Subcutaneous abdominal adipose tissue (tissue), 5 donors: Measurements from ENCODE around the gene ARL6IP5.
A peak's percentile ranks its signal among the peaks of the same experiment; 100 is the strongest.

ENCODE experiments used
- H3K27ac ChIP-seq: one replicate; pipeline ENCODE4 v1.7.0; 2013; ENCODE audit warnings: low read depth, mild to moderate bottlenecking, inconsistent platforms, low read length, moderate library complexity
- H3K27me3 ChIP-seq, 5 donors: one replicate each; pipeline ENCODE4 v1.7.0; 2013; ENCODE audit warnings: low read length in 5 of 5, inconsistent platforms in 1 of 5; ENCODE audit not compliant: control insufficient read depth in 5 of 5, insufficient read depth in 4 of 5
- H3K36me3 ChIP-seq, 5 donors: one replicate each; pipeline ENCODE4 v1.7.0; 2013; ENCODE audit warnings: low read length in 5 of 5; ENCODE audit not compliant: control insufficient read depth in 5 of 5, insufficient read depth in 5 of 5
- H3K4me1 ChIP-seq, 5 donors: one replicate each; pipeline ENCODE4 v1.7.0; 2013; ENCODE audit warnings: low read length in 5 of 5, mild to moderate bottlenecking in 3 of 5, moderate library complexity in 1 of 5; ENCODE audit not compliant: control insufficient read depth in 5 of 5, insufficient read depth in 5 of 5
- H3K4me3 ChIP-seq, 5 donors: one replicate each; pipeline ENCODE4 v1.7.0; 2013; ENCODE audit warnings: low read length in 5 of 5, low read depth in 1 of 5
- H3K9ac ChIP-seq, 5 donors: one replicate each; pipeline ENCODE4 v1.7.0; 2013; ENCODE audit warnings: low read length in 5 of 5, mild to moderate bottlenecking in 4 of 5, moderate library complexity in 3 of 5
- H3K9me3 ChIP-seq, 5 donors: one replicate each; pipeline ENCODE4 v1.7.0; 2013; ENCODE audit warnings: low read length in 5 of 5; ENCODE audit not compliant: control insufficient read depth in 5 of 5
- donor health status: healthy.
- donor health status: healthy.
- donor health status: healthy.
- donor health status: healthy.
- donor health status: healthy.

The ARL6IP5 gene

GRCh38 chr3:69115731-69116130 is 31.0 kb downstream of the ARL6IP5 start:
- Histone ChIP-seq H3K9ac (no peak overlapping the region), H3K4me3 (no peak overlapping the region), H3K27ac (no peak overlapping the region), H3K9me3 (no peaks in the 10 kb centered on the region), H3K36me3 (no peaks in the 10 kb centered on the region), H3K27me3 (no peaks in the 10 kb centered on the region), H3K4me1 (peaks cover 0 to 10% (median 0%) of the 10 kb centered on the region in 5 donors)

- no peak overlapping the region for H3K9ac ChIP-seq
- H3K27ac ChIP-seq, result no peak overlapping the region
These were observed 31.4 kb downstream of the ARL6IP5 start for GRCh38 chr3:69116162-69116561.

GRCh38 chr3:69116897-69117296 is 32.2 kb downstream of the ARL6IP5 start:
- Histone ChIP-seq H3K9me3 (no peaks in the 10 kb centered on the region), H3K27ac (no peak overlapping the region), H3K27me3 (no peaks in the 10 kb centered on the region), H3K4me1 (peaks cover 0 to 15% (median 0%) of the 10 kb centered on the region in 5 donors), H3K9ac (no peak overlapping the region), H3K4me3 (no peak overlapping the region), H3K36me3 (no peaks in the 10 kb centered on the region)

More at GRCh38 chr3:69116162-69116561, 31.4 kb downstream of the ARL6IP5 start:
- no peaks in the 10 kb centered on the region for H3K27me3 ChIP-seq
- no peaks in the 10 kb centered on the region for H3K36me3 ChIP-seq
- H3K9me3 ChIP-seq, result no peaks in the 10 kb centered on the region
- H3K4me1 ChIP-seq, result peaks cover 0 to 10% (median 0%) of the 10 kb centered on the region in 5 donors
- no peak overlapping the region for H3K4me3 ChIP-seq

GRCh38 chr3:69118555-69118954 is 33.8 kb downstream of the ARL6IP5 start:
- H3K4me3 ChIP-seq, result no peak overlapping the region
- no peak overlapping the region for H3K27ac ChIP-seq
- no peaks in the 10 kb centered on the region for H3K36me3 ChIP-seq
- H3K9ac ChIP-seq, result no peak overlapping the region
- no peaks in the 10 kb centered on the region for H3K27me3 ChIP-seq
- H3K4me1 ChIP-seq, result peaks cover 0 to 14% (median 0%) of the 10 kb centered on the region in 5 donors
- H3K9me3 ChIP-seq, result no peaks in the 10 kb centered on the region

DNA sequence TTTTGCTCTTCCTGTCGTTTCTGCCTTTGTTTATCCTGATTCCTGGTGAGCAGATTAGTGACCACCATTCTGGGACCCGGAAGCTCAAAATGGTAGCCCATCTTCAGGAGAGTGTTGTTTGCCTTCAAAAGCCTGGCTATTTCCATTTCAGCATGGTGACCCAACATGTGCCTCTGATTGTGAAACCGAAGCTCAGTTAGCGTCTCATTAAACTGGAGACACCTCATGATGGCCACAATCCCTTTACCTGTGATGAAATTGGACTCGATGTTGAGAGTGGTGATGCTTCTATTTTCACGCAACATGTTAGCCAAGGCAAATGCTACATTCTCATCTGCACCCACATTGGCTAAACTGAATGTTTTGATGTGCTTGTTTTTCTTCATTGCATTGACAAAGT is 34.4 kb downstream of the ARL6IP5 start:
- no peak overlapping the region for H3K4me3 ChIP-seq
- no peak overlapping the region for H3K9ac ChIP-seq
- H3K36me3 ChIP-seq, result no peaks in the 10 kb centered on the region
- H3K27me3 ChIP-seq, result no peaks in the 10 kb centered on the region
- H3K9me3 ChIP-seq, result no peaks in the 10 kb centered on the region
- no peak overlapping the region for H3K27ac ChIP-seq
- peaks cover 0 to 11% (median 0%) of the 10 kb centered on the region in 5 donors for H3K4me1 ChIP-seq

- Histone ChIP-seq H3K4me1 (peaks cover 0 to 11% (median 0%) of the 10 kb centered on the region in 5 donors), H3K27me3 (no peaks in the 10 kb centered on the region), H3K9ac (no peak overlapping the region), H3K9me3 (no peaks in the 10 kb centered on the region), H3K36me3 (no peaks in the 10 kb centered on the region), H3K4me3 (no peak overlapping the region), H3K27ac (no peak overlapping the region)
These were observed 34.9 kb downstream of the ARL6IP5 start for GRCh38 chr3:69119681-69120080.

DNA sequence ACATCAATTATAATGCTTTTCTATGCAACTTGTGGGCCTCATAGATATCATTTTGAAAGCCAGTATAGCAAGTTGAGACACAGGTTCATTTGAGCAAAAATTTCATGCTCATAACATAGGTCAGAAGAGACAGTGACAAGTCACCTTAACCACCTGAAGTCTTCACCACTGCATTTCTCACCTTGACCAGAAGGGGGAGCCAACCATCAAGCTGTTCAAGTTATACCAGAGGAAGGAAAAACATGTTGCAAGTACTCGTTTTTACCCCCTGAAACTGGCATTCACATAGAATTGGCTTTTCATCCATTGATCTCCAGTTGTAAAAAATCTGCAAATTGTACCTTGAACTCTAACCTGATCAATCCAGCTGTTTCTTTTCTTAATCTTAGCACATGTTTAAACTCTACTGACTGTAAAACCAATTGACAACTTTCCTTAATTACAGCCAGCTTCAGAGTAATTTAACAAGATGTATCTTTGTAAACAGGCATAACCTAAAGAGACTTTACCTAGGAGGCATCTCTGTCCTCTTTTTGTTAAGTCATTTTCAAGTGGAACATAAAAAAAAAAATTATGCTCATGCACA is 36.2 kb downstream of the ARL6IP5 start:
- H3K9ac ChIP-seq, result no peak overlapping the region
- H3K4me3 ChIP-seq, result no peak overlapping the region

DNA sequence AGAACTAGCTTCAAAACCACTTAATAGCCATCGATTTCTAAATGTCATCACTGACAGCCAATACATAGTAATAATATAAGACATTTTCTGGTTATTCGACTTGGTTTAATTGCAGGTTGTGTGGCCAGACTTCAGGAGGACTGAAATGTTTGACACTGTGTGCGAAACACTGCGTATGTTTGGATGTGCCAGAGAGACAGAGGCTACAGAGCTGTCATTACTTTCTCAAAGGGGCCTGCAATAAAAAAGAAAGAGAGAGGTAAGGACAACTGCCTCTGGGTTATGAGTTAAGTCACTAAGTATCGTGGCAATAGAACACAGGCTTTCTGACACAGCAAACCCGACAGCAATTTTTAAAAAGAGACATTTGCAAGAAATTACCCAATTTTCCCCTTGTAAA is 36.8 kb downstream of the ARL6IP5 start:
- H3K9me3 ChIP-seq, result no peaks in the 10 kb centered on the region
- H3K27ac ChIP-seq, result peak overlapping the region; percentile 18
- H3K36me3 ChIP-seq, result no peaks in the 10 kb centered on the region
- no peak overlapping the region for H3K9ac ChIP-seq
- H3K27me3 ChIP-seq, result no peaks in the 10 kb centered on the region
- H3K4me3 ChIP-seq, result no peak overlapping the region
- peaks cover 0 to 6% (median 0%) of the 10 kb centered on the region in 5 donors for H3K4me1 ChIP-seq

More for the DNA sequence above, 36.2 kb downstream of the ARL6IP5 start:
- H3K36me3 ChIP-seq, result no peaks in the 10 kb centered on the region
- no peaks in the 10 kb centered on the region for H3K27me3 ChIP-seq
- H3K9me3 ChIP-seq, result no peaks in the 10 kb centered on the region
- H3K27ac ChIP-seq, result no peak overlapping the region
- peaks cover 0 to 10% (median 0%) of the 10 kb centered on the region in 5 donors for H3K4me1 ChIP-seq

DNA sequence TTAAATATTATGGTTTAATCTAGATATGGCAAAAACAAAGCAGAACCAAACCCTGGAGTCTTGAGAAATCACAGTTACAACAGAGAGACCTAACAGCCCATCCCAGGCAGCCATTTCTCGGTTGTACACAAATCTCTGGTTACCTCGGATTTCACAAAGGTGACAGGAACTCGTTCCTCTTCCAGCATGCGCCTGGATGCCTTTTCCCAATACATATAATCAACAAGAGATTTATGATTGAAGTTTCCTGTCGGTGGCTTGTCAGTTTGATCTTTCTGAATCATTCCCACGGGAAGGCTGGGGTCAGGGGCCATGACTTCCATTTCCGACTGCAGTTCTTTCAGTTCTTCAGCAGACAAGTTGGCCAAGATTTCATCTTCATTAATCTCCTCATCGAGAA is 37.2 kb downstream of the ARL6IP5 start:
- H3K36me3 ChIP-seq, result no peaks in the 10 kb centered on the region
- no peaks in the 10 kb centered on the region for H3K9me3 ChIP-seq
- no peaks in the 10 kb centered on the region for H3K27me3 ChIP-seq
- peaks cover 0 to 6% (median 0%) of the 10 kb centered on the region in 5 donors for H3K4me1 ChIP-seq
- H3K4me3 ChIP-seq, result peak overlapping the region in 1 of 5 donors; percentile 29
- no peak overlapping the region for H3K9ac ChIP-seq
- H3K27ac ChIP-seq, result peak overlapping the region; percentile 18

GRCh38 chr3:69122403-69122802 is 37.7 kb downstream of the ARL6IP5 start, which contains the start of gene LMOD3:
Gene LMOD3 (minus strand): TSS chr3:69122595. CDS start chr3:69122386, 209 bp downstream.
- H3K36me3 ChIP-seq, result no peaks in the 10 kb centered on the region
- no peaks in the 10 kb centered on the region for H3K9me3 ChIP-seq
- H3K4me3 ChIP-seq, result peak within 1 kb of the TSS in 1 of 5 donors; percentile 29
- no peaks in the 10 kb centered on the region for H3K27me3 ChIP-seq
- H3K27ac ChIP-seq, result peak within 1 kb of the TSS; percentile 18
- H3K9ac ChIP-seq, result no peak within 1 kb of the TSS
- peaks cover 0 to 6% (median 0%) of the 10 kb centered on the region in 5 donors for H3K4me1 ChIP-seq
